Naive thymus-derived CD8-positive, alpha-beta T cell (primary cell): ENCODE measurements around the gene RNPEPL1. TPM values are rescaled to one million over a fixed set of nuclear protein-coding genes. Genes with fewer than 3 reads are reported as not detected.
A peak's percentile ranks its signal among the peaks of the same experiment; 100 is the strongest.
"Not testable (repeated sequence)": the region's sequence is repeated elsewhere in the genome, so short reads cannot be mapped to it uniquely, and the experiment has no call there.

ENCODE experiments used
- ATAC-seq, 2 donors: fragments of 150-1000 bp; cut with Tn5 transposase in 1 of 2; sonication (Bioruptor Pico), chemical (Tn5 transposase) in 1 of 2; 1 replicate in 1 of 2; 2 replicates in 1 of 2; pipeline ENCODE4 v1.10.0; 2021; ENCODE audit warnings: mild to moderate bottlenecking in 2 of 2, moderate library complexity in 2 of 2
- POLR2A ChIA-PET: fragments of 350-600 bp; sonication (Branson Sonifier 250); formaldehyde crosslinking; loops from one replicate; lab custom pipeline; 2021; ENCODE audit warnings: antibody characterized with exemption; lab: Charles Lee
- DNase-seq, 10 donors: peaks; one replicate each; pipeline versions ENCODE4 v3.0.0 to v3.0.0-alpha.2; 2020 to 2022
- H3K27ac Mint-ChIP-seq, 10 donors: one replicate each; pipeline ENCODE4 v1.8.0; 2020 to 2022; ENCODE audit warnings: mild to moderate bottlenecking in 10 of 10, mixed read lengths in 10 of 10, moderate library complexity in 4 of 10, inconsistent platforms in 1 of 10
- H3K27me3 Mint-ChIP-seq, 5 donors: one replicate each; pipeline ENCODE4 v1.8.0; 2021 to 2022; ENCODE audit warnings: mixed read lengths in 5 of 5
- H3K36me3 Mint-ChIP-seq, 3 donors: one replicate each; pipeline ENCODE4 v1.8.0; 2020 to 2022; ENCODE audit warnings: mixed read lengths in 3 of 3, mild to moderate bottlenecking in 2 of 3, inconsistent platforms in 1 of 3
- H3K4me1 Mint-ChIP-seq, 4 donors: one replicate each; pipeline ENCODE4 v1.8.0; 2021 to 2022; ENCODE audit warnings: mixed read lengths in 4 of 4
- H3K4me3 Mint-ChIP-seq, 10 donors: one replicate each; pipeline ENCODE4 v1.8.0; 2020 to 2022; ENCODE audit warnings: mild to moderate bottlenecking in 10 of 10, mixed read lengths in 10 of 10, moderate library complexity in 6 of 10, inconsistent platforms in 1 of 10
- H3K9me3 Mint-ChIP-seq, 9 donors: one replicate each; pipeline ENCODE4 v1.8.0; 2020 to 2022; ENCODE audit warnings: mixed read lengths in 9 of 9, mild to moderate bottlenecking in 3 of 9, inconsistent platforms in 1 of 9, moderate library complexity in 1 of 9
- polyA plus RNA-seq, 3 donors: library from polyadenylated mRNA; unstranded; fragments of 300-500 nt; fragmentation: Illumina TruSeq; gene quantifications; one replicate each; pipeline ENCODE4 v1.2.3, GENCODE V29; 2021
- total RNA-seq, 8 experiments: library from RNA in 2 of 8; stranded (reverse) in 2 of 8; gene quantifications; one replicate each; pipeline ENCODE4 v1.2.3 and lab custom pipeline; 2021 to 2026

RNPEPL1 gene
- total and polyA plus RNA-seq, 5 experiments from 2014 or later: 17.8 to 123 (median 67.0) TPM

- ATAC-seq (peak; percentile 50 to 58), DNase-seq (peak; percentile 98 to 100 (median 99))
- no peaks in the 10 kb centered on the region for H3K9me3 Mint-ChIP-seq
- peak overlapping the region; percentile 81 to 97 (median 94) for H3K27ac Mint-ChIP-seq
- no peaks in the 10 kb centered on the region for H3K27me3 Mint-ChIP-seq
- peak overlapping the region; percentile 80 to 94 (median 85) for H3K4me3 Mint-ChIP-seq
- POLR2A ChIA-PET: interaction anchor here (0.5 to 19.2 kb wide), 17 partner anchors 9 to 1142 kb away, joined by 3 to 461 read pairs (median 5); partner anchors contain the start of genes CAPN10, HDLBP, ING5 and RNPEPL1
- H3K36me3 Mint-ChIP-seq: peaks cover 0 to 10% (median 2%) of the 10 kb centered on the region in 3 donors
- H3K4me1 Mint-ChIP-seq: peaks cover 42 to 81% (median 73%) of the 10 kb centered on the region in 4 donors
Observed at GRCh38 chr2:240560480-240561324, 7.6 kb upstream of the RNPEPL1 start.

- no peaks in the 10 kb centered on the region for H3K27me3 Mint-ChIP-seq
- DNase-seq (peak in 2 of 10 donors; percentile 15 to 44), ATAC-seq (peak in 1 of 2 donors; percentile 2)
- POLR2A ChIA-PET: interaction anchor here (0.5 to 19.2 kb wide), 14 partner anchors 8 to 1141 kb away, joined by 3 to 461 read pairs (median 5); partner anchors contain the start of genes CAPN10, HDLBP, ING5 and RNPEPL1
- no peaks in the 10 kb centered on the region for H3K9me3 Mint-ChIP-seq
- peak overlapping the region; percentile 81 to 97 (median 92) for H3K27ac Mint-ChIP-seq
- peaks cover 0 to 7% (median 2%) of the 10 kb centered on the region in 3 donors for H3K36me3 Mint-ChIP-seq
- H3K4me3 Mint-ChIP-seq: peak overlapping the region; percentile 80 to 94 (median 83)
- H3K4me1 Mint-ChIP-seq: peaks cover 44 to 77% (median 73%) of the 10 kb centered on the region in 4 donors
Observed at GRCh38 chr2:240561325-240561971, 6.8 kb upstream of the RNPEPL1 start.

GRCh38 chr2:240563231-240563630 is 5.1 kb upstream of the RNPEPL1 start:
- not testable (repeated sequence) for ATAC-seq, H3K9me3 Mint-ChIP-seq, H3K27me3 Mint-ChIP-seq, H3K36me3 Mint-ChIP-seq
- Mint-ChIP-seq H3K4me1 (peaks cover 46 to 79% (median 76%) of the 10 kb centered on the region in 4 donors), H3K27ac (peak overlapping the region in 5 of 10 donors; percentile 46 to 97 (median 57)), H3K4me3 (peak overlapping the region in 8 of 10 donors; percentile 8 to 91 (median 38))
- POLR2A ChIA-PET: interaction anchor here (4.9 to 19.2 kb wide), 2 partner anchors 21 to 59 kb away, joined by 62 to 461 read pairs; partner anchors contain the start of genes CAPN10 and GPR35
- peak in 2 of 10 donors; percentile 7 to 41 for DNase-seq

- Mint-ChIP-seq H3K27me3 (no peaks in the 10 kb centered on the region), H3K27ac (peak overlapping the region; percentile 46 to 99 (median 95)), H3K4me1 (peaks cover 38 to 71% (median 68%) of the 10 kb centered on the region in 4 donors), H3K9me3 (no peaks in the 10 kb centered on the region), H3K4me3 (peak overlapping the region in 9 of 10 donors; percentile 16 to 95 (median 92)), H3K36me3 (peaks cover 0 to 7% (median 2%) of the 10 kb centered on the region in 3 donors)
- peak in 1 of 10 donors; percentile 14 for DNase-seq
- POLR2A ChIA-PET: interaction anchor here (0.9 to 19.2 kb wide), 3 partner anchors 9 to 59 kb away, joined by 4 to 461 read pairs (median 62); partner anchors contain the start of genes CAPN10 and GPR35
- no peak for ATAC-seq
Observed at GRCh38 chr2:240563951-240564560, 4.2 kb upstream of the RNPEPL1 start.

GRCh38 chr2:240564561-240565332 is 3.5 kb upstream of the RNPEPL1 start:
- Mint-ChIP-seq H3K4me1 (peaks cover 40 to 70% (median 68%) of the 10 kb centered on the region in 4 donors), H3K4me3 (peak overlapping the region; percentile 83 to 95 (median 92)), H3K27ac (peak overlapping the region; percentile 84 to 99 (median 97)), H3K9me3 (no peaks in the 10 kb centered on the region), H3K27me3 (no peaks in the 10 kb centered on the region), H3K36me3 (peaks cover 0 to 7% (median 2%) of the 10 kb centered on the region in 3 donors)
- no peak for ATAC-seq
- DNase-seq: peak in 2 of 10 donors; percentile 17 to 59
- POLR2A ChIA-PET: interaction anchor here (0.9 to 19.2 kb wide), 6 partner anchors 6 to 537 kb away, joined by 3 to 461 read pairs (median 38); partner anchors contain the start of genes ANKMY1, CAPN10, DUSP28 and GPR35

- no peaks in the 10 kb centered on the region for H3K27me3 Mint-ChIP-seq
Observed at GRCh38 chr2:240565333-240566202, 2.7 kb upstream of the RNPEPL1 start.

GRCh38 chr2:240566203-240567136 is 1.8 kb upstream of the RNPEPL1 start:
- H3K36me3 Mint-ChIP-seq: peaks cover 0 to 7% (median 2%) of the 10 kb centered on the region in 3 donors
- peak; percentile 91 to 98 (median 92) for DNase-seq
- peak overlapping the region; percentile 84 to 99 (median 97) for H3K27ac Mint-ChIP-seq

More at GRCh38 chr2:240565333-240566202, 2.7 kb upstream of the RNPEPL1 start:
- Mint-ChIP-seq H3K27ac (peak overlapping the region; percentile 84 to 99 (median 97)), H3K4me3 (peak overlapping the region; percentile 83 to 95 (median 92)), H3K36me3 (peaks cover 0 to 7% (median 2%) of the 10 kb centered on the region in 3 donors), H3K4me1 (peaks cover 43 to 75% (median 72%) of the 10 kb centered on the region in 4 donors), H3K9me3 (no peaks in the 10 kb centered on the region)
- POLR2A ChIA-PET: interaction anchor here (0.6 to 19.2 kb wide), 19 partner anchors 7 to 1419 kb away, joined by 3 to 461 read pairs (median 5); partner anchors contain the start of genes ANKMY1, ATG4B, CAPN10 and DUSP28
- ATAC-seq: peak; percentile 53 to 60
- DNase-seq: peak in 9 of 10 donors; percentile 66 to 95 (median 86)

GRCh38 chr2:240567137-240567871 is 980 bp upstream of the RNPEPL1 start:
- Mint-ChIP-seq H3K36me3 (peaks cover 0 to 11% (median 2%) of the 10 kb centered on the region in 3 donors), H3K9me3 (no peaks in the 10 kb centered on the region), H3K4me1 (peaks cover 45 to 79% (median 72%) of the 10 kb centered on the region in 4 donors), H3K27ac (peak overlapping the region; percentile 84 to 99 (median 96)), H3K27me3 (no peaks in the 10 kb centered on the region), H3K4me3 (peak overlapping the region; percentile 86 to 95 (median 92))
- ATAC-seq (no peak), DNase-seq (peak in 4 of 10 donors; percentile 29 to 66 (median 44))
- POLR2A ChIA-PET: interaction anchor here (0.8 to 19.2 kb wide), 11 partner anchors 8 to 537 kb away, joined by 3 to 461 read pairs (median 6); partner anchors contain the start of genes ANKMY1, CAPN10, DUSP28 and GPR35

More at GRCh38 chr2:240566203-240567136, 1.8 kb upstream of the RNPEPL1 start:
- ATAC-seq: peak; percentile 55 to 61
- Mint-ChIP-seq H3K9me3 (no peaks in the 10 kb centered on the region), H3K27me3 (no peaks in the 10 kb centered on the region), H3K4me3 (peak overlapping the region; percentile 86 to 95 (median 94)), H3K4me1 (peaks cover 48 to 80% (median 76%) of the 10 kb centered on the region in 4 donors)
- POLR2A ChIA-PET: interaction anchor here (0.6 to 19.2 kb wide), 21 partner anchors 7 to 1419 kb away, joined by 3 to 461 read pairs (median 5); partner anchors contain the start of genes ANKMY1, ATG4B, CAPN10 and DUSP28
